Neutrophil (primary cell): ENCODE results near the gene LMX1A.

Experiments
- H3K27ac ChIP-seq: fragments of 200-600 bp; sonication (generic); 2 replicates; pipeline ENCODE4 v1.5.1; 2016; ENCODE audit warnings: mild to moderate bottlenecking, moderate library complexity
- H3K27me3 ChIP-seq: fragments of 200-600 bp; sonication (generic); 2 replicates; pipeline ENCODE4 v1.6.0; 2016; ENCODE audit warnings: mild to moderate bottlenecking
- H3K36me3 ChIP-seq: fragments of 200-600 bp; sonication (generic); 2 replicates; pipeline ENCODE4 v1.5.1; 2017
- H3K4me1 ChIP-seq, 2 experiments: fragments of 200-600 bp in 1 of 2; sonication (generic) in 1 of 2; 1 replicate in 1 of 2; 2 replicates in 1 of 2; pipeline versions ENCODE4 v1.5.1 to v1.6.1; 2013 to 2016; ENCODE audit warnings: low read depth in 1 of 2, low read length in 1 of 2, mild to moderate bottlenecking in 1 of 2, moderate library complexity in 1 of 2; ENCODE audit not compliant: control insufficient read depth in 1 of 2, insufficient read depth in 1 of 2
- H3K4me3 ChIP-seq, 2 experiments: fragments of 200-600 bp in 1 of 2; sonication (generic) in 1 of 2; 1 replicate in 1 of 2; 2 replicates in 1 of 2; pipeline ENCODE4 v1.5.1; 2013 to 2016; ENCODE audit warnings: low read depth in 1 of 2, low read length in 1 of 2, mild to moderate bottlenecking in 1 of 2, moderate library complexity in 1 of 2
- H3K9me3 ChIP-seq: fragments of 200-600 bp; sonication (generic); 2 replicates; pipeline ENCODE4 v1.5.1; 2016
- CTCF ChIP-seq: fragments of 200-600 bp; sonication (generic); IDR thresholded peaks from 2 replicates; pipeline ENCODE4 v1.5.1; 2016; ENCODE audit warnings: antibody characterized with exemption

The LMX1A gene

GRCh38 chr1:165226326-165226725, 130.2 kb downstream of the LMX1A start:
- Histone ChIP-seq H3K4me1 (no peaks in the 10 kb centered on the region), H3K9me3 (no peaks in the 10 kb centered on the region), H3K27me3 (no peaks in the 10 kb centered on the region), H3K36me3 (no peaks in the 10 kb centered on the region), H3K27ac (no peak overlapping the region), H3K4me3 (no peak overlapping the region)
- TF ChIP-seq CTCF: no peak

- no peaks in the 10 kb centered on the region for H3K36me3 ChIP-seq
Observed at GRCh38 chr1:165225650-165226049, 130.9 kb downstream of the LMX1A start.

GRCh38 chr1:165225062-165225461, 131.5 kb downstream of the LMX1A start:
- H3K4me1 ChIP-seq: no peaks in the 10 kb centered on the region
- no peak for TF ChIP-seq CTCF

More at GRCh38 chr1:165225650-165226049, 130.9 kb downstream of the LMX1A start:
- Histone ChIP-seq H3K4me1 (no peaks in the 10 kb centered on the region), H3K4me3 (no peak overlapping the region), H3K27ac (no peak overlapping the region), H3K9me3 (no peaks in the 10 kb centered on the region), H3K27me3 (no peaks in the 10 kb centered on the region)
- no peak for TF ChIP-seq CTCF

DNA sequence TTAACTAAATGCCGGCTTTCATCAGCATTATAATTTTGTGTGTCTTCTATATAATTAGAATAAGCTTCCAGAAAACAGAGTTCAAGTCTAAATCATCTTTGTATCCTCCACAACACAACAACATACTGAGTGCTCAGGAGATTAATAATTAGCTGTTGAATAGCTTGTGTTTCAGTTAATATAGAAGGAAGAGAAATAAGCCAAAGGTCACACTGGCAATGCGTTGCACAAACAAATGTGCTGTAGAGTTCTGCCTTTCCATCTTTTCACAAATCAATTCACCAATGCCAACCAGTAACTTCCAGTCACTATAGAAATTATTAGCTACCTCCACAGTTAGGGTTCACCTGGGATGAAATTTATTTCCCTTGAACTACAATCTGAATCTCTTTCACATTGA, 132.0 kb downstream of the LMX1A start:
- TF ChIP-seq CTCF: no peak
- Histone ChIP-seq H3K4me3 (no peak overlapping the region), H3K36me3 (no peaks in the 10 kb centered on the region), H3K9me3 (no peaks in the 10 kb centered on the region), H3K4me1 (no peaks in the 10 kb centered on the region), H3K27me3 (no peaks in the 10 kb centered on the region), H3K27ac (no peak overlapping the region)

More at GRCh38 chr1:165225062-165225461, 131.5 kb downstream of the LMX1A start:
- Histone ChIP-seq H3K9me3 (no peaks in the 10 kb centered on the region), H3K36me3 (no peaks in the 10 kb centered on the region), H3K4me3 (no peak overlapping the region), H3K27ac (no peak overlapping the region), H3K27me3 (no peaks in the 10 kb centered on the region)

GRCh38 chr1:165222580-165222979, 133.9 kb downstream of the LMX1A start:
- H3K27ac ChIP-seq: no peak overlapping the region
- peaks cover 4% of the 10 kb centered on the region for H3K27me3 ChIP-seq
- H3K4me3 ChIP-seq: no peak overlapping the region
- no peaks in the 10 kb centered on the region for H3K4me1 ChIP-seq
- H3K9me3 ChIP-seq: no peaks in the 10 kb centered on the region
- no peak for TF ChIP-seq CTCF
- H3K36me3 ChIP-seq: no peaks in the 10 kb centered on the region

DNA sequence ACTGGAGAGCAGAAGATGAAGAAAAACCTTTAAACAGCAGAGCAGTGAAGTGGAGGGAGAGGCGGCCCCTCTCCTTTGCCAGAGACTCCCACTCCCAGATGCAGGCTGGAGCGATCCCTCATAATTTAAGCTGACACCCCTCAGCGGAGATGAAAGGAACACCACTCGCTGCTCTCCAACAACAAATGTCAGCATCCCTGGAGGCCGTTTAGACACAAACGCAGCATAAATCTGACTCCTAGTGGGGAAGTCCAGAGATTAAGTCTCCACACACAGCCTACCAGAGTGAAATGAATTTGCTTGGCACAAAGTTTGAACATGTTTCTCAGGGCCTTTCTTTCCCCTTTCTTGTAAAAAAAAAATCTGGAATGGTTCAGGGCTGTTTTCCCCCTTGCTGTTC, 137.8 kb downstream of the LMX1A start:
- Histone ChIP-seq H3K36me3 (no peaks in the 10 kb centered on the region), H3K4me1 (no peaks in the 10 kb centered on the region), H3K9me3 (no peaks in the 10 kb centered on the region), H3K27me3 (peaks cover 9% of the 10 kb centered on the region), H3K27ac (no peak overlapping the region), H3K4me3 (no peak overlapping the region)
- no peak for TF ChIP-seq CTCF
